ENCODE measurements around the gene LILRB4.
A peak's percentile ranks its signal among the peaks of the same experiment; 100 is the strongest.
"Not testable (repeated sequence)": the region's sequence is repeated elsewhere in the genome, so short reads cannot be mapped to it uniquely, and the experiment has no call there.

The LILRB4 gene

GRCh38 chr19:54644056-54644455 lies 18.7 kb upstream of the LILRB4 start:
- DNase-seq, result no peak
- in situ Hi-C loops (cut with HindIII; ENCODE audit: low pct_ligation_motif_present, low pct_unique_long_range_greater_than_20kb, low sequenced_read_pairs), result no loop called here

DNA sequence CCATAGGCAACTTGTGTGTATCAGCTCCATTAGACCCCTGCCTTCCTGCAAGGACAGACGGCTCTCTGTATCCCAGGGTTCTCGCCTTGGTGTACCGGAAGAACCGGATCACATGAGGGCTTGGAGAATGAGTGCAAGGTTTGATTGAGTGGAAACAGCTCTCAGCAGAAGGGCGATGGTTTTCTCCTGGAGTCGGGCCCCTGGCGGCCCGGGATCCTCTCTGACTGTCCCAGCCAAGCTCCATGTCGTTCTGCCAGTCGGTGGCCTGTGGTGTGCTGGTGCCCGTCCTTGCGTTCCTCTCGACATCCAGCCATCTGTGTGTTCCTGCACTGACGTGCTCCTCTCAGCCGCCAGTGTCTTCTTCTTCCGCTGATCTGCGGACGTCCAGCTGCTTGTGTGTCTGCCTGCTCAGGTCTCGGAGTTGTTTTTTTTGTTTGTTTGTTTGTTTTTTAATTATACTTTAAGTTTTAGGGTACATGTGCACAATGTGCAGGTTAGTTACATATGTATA lies 16.4 kb upstream of the LILRB4 start:
- in situ Hi-C loops (cut with HindIII; ENCODE audit: low pct_ligation_motif_present, low pct_unique_long_range_greater_than_20kb, low sequenced_read_pairs), result no loop called here
- no peak for DNase-seq

DNA sequence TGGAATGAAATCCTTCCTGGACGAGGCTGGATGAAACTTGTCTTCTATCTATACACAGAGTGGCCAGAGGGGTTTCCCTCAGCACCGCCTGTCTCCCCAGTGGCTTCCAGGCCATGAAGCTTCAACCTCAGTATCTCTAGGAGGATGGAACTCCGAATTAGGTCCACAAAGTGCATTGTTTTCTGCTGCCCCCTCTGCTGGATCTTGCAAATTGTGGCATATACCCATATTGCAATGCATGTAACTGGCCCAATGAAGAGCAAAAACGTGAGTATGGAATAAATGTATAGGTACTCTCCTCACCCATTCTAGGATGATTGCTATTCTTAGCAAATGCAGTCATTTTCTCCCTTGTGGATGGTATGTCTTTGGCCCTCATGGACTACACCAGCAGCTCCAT lies 14.7 kb upstream of the LILRB4 start:
- in situ Hi-C loops (cut with HindIII; ENCODE audit: low pct_ligation_motif_present, low pct_unique_long_range_greater_than_20kb, low sequenced_read_pairs), result no loop called here
- DNase-seq, result no peak

DNA sequence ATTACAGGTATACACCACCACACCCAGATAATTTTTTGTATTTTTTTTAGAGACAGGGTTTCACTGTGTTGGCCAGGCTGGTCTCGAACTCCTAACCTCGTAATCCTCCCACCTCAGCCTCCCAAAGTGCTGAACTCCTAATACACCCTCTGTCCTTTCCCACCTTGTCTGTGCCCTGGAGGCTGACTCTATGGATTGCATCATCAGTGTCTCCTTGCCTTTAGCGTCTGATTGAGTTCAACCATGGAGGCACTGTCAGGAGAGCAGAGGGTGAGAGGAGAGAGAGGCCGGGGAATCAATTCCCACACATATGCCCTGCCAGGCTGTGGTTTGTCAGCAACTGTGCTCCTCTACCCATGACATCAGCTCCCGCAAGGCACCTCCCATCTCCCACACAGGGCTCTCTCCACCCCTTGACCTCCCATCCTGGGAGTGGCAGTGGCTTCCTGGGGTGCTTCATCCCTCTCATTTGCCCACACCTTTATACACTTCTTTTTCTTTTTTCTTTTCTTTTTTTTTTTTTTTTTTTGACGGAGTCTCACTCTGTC lies 12.6 kb upstream of the LILRB4 start:
- no peak for DNase-seq
- in situ Hi-C loops (cut with HindIII; ENCODE audit: low pct_ligation_motif_present, low pct_unique_long_range_greater_than_20kb, low sequenced_read_pairs), result no loop called here

- in situ Hi-C loops (cut with HindIII; ENCODE audit: low pct_ligation_motif_present, low pct_unique_long_range_greater_than_20kb, low sequenced_read_pairs), result no loop called here
- peak; percentile 28 for DNase-seq
These were observed 9.5 kb upstream of the LILRB4 start for GRCh38 chr19:54653181-54653809.

GRCh38 chr19:54654447-54655321 lies 8.1 kb upstream of the LILRB4 start:
- no peak for DNase-seq
- in situ Hi-C loops (cut with HindIII; ENCODE audit: low pct_ligation_motif_present, low pct_unique_long_range_greater_than_20kb, low sequenced_read_pairs), result no loop called here

DNA sequence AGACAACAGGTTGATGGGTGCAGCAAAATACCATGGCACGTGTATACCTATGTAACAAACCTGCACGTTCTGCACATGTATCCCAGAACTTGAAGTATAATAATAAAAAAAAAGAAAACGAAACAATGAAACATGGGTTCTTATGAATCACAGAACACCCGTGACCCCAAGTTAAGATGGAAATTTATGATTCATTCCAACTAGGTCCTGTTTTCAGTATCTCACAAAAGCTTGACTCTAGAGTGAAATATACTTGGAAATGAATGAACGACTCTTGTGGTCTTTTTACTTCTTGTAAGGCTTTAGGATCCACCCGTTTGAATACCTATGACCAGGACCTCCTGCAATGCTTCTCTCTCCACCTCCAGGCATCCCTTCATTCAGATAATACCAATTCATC lies 3.5 kb upstream of the LILRB4 start:
- in situ Hi-C loops (cut with HindIII; ENCODE audit: low pct_ligation_motif_present, low pct_unique_long_range_greater_than_20kb, low sequenced_read_pairs), result no loop called here
- DNase-seq, result no peak

DNA sequence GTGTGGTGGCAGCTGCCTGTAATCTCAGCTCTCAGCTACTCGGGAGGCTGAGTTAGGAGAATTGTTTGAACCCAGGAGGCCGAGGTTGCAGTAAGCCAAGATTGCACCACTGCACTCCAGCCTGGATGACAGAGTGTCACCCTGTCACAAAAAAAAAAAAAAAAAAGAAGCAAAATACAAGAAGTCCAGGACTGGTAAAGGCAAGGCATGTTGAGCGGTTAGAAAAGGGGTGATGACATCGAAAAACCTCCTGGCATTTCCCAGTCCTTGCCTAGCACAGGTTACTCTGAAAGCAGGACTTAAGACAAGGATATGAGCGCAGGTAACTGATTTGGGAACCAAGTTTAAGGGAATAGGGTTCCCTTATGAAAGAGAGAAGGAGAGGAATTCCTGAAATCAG lies 2.5 kb upstream of the LILRB4 start:
- no peak for DNase-seq
- in situ Hi-C loops (cut with HindIII; ENCODE audit: low pct_ligation_motif_present, low pct_unique_long_range_greater_than_20kb, low sequenced_read_pairs), result no loop called here

DNA sequence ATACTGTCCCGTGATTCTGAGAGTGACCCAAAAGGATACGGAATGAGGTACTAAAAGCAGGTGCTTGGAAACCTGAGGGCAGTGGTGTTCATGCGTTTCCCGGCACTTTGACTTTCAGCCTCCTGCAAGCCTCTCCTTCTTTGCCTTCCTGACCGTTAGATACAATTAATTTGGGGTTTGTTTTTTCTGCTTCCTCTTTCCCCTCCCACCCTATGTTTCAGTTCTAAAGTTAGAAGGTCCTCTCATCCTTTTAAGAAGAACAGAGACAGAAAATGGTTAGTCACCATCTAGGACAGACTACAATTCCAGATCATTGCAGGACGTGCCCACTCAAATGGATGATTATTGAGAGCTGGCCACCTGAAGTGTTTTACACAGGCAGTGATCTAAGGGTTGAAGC lies 1.8 kb upstream of the LILRB4 start:
- in situ Hi-C loops (cut with HindIII; ENCODE audit: low pct_ligation_motif_present, low pct_unique_long_range_greater_than_20kb, low sequenced_read_pairs), result no loop called here

DNA sequence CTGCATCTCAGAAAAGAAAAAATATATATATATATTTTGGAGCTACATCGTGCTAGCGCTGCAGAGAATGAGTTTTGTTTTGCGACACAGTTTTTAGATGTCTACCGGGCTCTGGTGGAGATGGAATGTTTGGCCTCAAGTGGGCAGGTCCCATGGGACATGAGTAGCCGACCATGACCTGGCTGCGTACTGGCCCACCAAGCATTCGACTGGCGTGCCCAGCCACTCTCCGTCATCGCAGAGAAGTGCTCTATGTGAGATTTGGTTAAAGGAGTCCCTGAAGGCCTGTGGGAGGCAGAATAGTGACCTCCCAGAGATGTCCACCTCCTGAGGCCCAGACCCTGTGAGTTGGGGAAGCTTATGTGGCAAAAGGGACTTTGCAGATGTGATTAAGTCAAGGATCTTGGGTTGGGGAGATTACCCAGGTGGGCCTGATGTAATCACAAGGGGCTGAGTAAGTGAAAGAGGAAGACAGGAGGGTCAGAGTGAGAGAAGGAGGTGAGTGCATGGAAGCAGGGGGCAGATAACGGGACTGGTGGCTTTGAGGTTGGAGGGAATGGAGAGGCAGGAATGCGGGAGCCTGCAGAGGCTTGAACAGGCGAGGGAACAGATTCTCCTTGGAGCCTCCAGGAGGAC lies 821 bp upstream of the LILRB4 start:
- no peak for DNase-seq
- in situ Hi-C loops (cut with HindIII; ENCODE audit: low pct_ligation_motif_present, low pct_unique_long_range_greater_than_20kb, low sequenced_read_pairs), result no loop called here

More for the DNA sequence above, 1.8 kb upstream of the LILRB4 start:
- no peak for DNase-seq

DNA sequence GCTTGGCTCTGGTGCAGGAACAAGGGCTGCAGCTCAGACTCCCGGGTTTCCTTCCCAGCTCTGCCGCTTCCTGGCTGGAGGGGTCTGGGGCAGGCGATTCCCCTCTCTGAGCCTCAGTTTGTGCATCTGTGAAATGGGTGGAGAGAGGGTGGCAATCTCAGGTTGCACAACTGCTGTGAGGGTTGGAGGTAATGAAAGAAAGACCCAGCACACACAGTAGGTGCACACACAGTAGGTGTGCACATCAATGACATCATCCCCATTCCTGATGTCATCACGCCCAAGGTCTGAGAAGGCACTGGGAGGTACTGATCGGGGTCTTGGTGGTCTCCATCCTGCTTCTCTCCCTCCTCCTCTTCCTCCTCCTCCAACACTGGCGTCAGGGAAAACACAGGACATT lies 2.7 kb downstream of the LILRB4 start:
- in situ Hi-C loops (cut with HindIII; ENCODE audit: low pct_ligation_motif_present, low pct_unique_long_range_greater_than_20kb, low sequenced_read_pairs), result no loop called here
- no peak for DNase-seq

GRCh38 chr19:54667217-54667616 lies 4.4 kb downstream of the LILRB4 start:
- in situ Hi-C loops (cut with HindIII; ENCODE audit: low pct_ligation_motif_present, low pct_unique_long_range_greater_than_20kb, low sequenced_read_pairs), result no loop called here
- DNase-seq, result no peak

GRCh38 chr19:54668353-54668752 lies 5.6 kb downstream of the LILRB4 start:
- DNase-seq, result no peak
- in situ Hi-C loops (cut with HindIII; ENCODE audit: low pct_ligation_motif_present, low pct_unique_long_range_greater_than_20kb, low sequenced_read_pairs), result no loop called here

DNA sequence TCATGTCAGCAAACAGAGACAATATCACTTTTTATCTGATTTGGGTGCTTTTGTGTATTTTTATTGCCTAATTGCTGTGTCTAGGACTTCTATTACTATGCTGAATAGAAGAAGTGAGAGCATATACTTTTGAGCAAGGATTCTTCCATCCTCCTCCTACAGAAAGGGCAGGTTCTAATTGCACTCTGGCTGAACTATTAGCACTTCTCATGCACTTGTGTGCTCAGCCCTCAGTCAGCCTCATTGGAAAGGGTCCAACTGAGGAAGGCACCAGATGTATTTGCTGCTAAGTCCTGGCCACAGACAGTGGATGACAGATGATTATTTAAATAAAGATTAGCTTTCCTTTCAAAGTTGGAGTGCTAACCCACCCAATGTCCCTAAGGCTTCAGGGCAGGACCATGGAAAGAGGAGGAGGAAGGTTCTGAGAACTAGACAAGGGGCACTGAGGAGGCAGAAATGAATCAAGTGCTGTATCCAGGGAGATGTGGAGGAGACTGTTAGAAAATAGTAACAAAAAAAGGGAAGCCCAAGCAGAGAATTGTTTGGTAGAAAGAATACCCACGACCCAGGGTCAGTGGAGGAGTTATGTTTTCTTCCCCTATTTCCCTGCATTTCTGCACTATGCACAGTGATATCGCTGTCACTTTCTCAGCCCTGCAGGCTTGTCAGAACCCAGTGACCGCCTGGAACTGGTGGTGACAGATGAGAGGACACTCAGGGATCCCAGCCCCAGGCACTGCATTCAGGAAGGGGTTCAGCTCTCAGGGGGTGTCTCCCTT lies 8.0 kb downstream of the LILRB4 start:
- DNase-seq, result no peak
- in situ Hi-C loops (cut with HindIII; ENCODE audit: low pct_ligation_motif_present, low pct_unique_long_range_greater_than_20kb, low sequenced_read_pairs), result no loop called here

GRCh38 chr19:54673222-54673621 lies 10.4 kb downstream of the LILRB4 start:
- in situ Hi-C loops (cut with HindIII; ENCODE audit: low pct_ligation_motif_present, low pct_unique_long_range_greater_than_20kb, low sequenced_read_pairs), result no loop called here
- DNase-seq, result no peak

DNA sequence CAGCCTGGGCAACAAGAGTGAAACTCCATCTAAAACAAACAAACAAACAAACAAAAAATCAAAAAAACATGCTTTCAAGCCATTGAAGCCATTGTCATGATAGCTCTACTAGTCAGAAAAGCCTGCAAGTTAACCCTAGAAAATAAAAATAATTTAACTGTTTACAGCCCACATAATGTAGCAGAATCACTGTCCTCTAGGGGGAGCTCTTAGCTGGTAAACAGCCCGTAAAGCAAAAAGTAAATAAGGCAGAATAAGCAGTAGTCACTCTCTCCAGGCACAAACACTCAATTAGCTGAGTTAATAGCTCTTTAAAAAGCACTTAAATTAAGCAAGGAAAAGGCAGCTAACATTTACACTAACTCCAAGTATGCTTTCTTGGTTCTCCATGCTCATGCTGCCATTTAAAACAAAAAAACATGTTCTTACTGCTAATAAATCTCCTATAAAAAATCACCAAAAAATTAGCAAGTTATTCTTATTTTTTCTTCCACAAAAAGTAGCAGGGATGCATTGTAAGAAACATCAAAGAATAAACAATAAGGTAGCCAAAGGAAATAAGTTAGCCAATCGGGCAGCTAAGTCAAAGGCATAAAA lies 11.3 kb downstream of the LILRB4 start:
- peak; percentile 37 for DNase-seq
- in situ Hi-C loops (cut with HindIII; ENCODE audit: low pct_ligation_motif_present, low pct_unique_long_range_greater_than_20kb, low sequenced_read_pairs), result no loop called here

- in situ Hi-C loops (cut with HindIII; ENCODE audit: low pct_ligation_motif_present, low pct_unique_long_range_greater_than_20kb, low sequenced_read_pairs), result not testable (repeated sequence)
- peak; percentile 34 for DNase-seq
These were observed 13.5 kb downstream of the LILRB4 start for GRCh38 chr19:54676210-54676834.

DNA sequence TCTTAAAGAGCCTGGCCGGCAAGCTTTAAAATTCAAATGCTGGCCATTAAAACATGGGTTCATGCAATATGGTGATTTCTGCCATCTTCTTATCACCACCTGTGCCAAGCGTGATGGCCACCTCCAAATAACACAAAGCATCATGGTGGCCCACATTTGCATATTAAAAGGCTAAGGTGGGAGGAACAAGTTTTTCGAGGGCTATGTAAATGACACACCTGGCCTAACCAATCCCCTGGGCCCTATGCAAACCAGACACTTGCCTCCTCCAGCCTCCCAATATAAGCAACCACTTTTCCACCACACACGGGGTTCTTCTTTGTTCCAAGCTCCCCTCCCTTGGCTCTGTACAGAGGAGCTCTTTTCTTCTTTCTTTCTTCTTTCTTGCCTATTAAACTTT lies 14.4 kb downstream of the LILRB4 start:
- no peak for DNase-seq
- in situ Hi-C loops (cut with HindIII; ENCODE audit: low pct_ligation_motif_present, low pct_unique_long_range_greater_than_20kb, low sequenced_read_pairs), result no loop called here

Data from ACHN (cell line).